ENCODE results near the gene RBP3.
"Not testable (repeated sequence)": the region's sequence is repeated elsewhere in the genome, so short reads cannot be mapped to it uniquely, and the experiment has no call there.

Gene RBP3

DNA sequence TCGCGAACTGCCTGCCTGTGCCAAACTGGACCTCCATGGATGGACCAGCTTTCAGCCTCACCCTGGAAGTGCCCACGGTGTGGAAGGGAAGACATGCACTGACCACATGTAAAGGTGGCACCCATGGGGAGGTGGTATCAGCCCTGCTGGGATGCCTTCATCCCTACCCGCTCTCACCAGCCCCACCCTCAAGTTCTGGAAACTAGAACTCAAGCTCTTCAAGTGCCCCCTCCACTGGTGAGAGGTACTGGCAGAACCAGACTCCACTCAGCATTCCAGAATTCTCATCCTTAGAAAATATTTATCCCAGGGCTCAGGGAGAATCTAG lies 30.0 kb downstream of the RBP3 start:
- DNase-seq (ENCODE audit: low read depth in 1 of 2, low spot score in 1 of 2), result no peak
- in situ Hi-C loops (cut with HindIII; ENCODE audit: low pct_unique_long_range_greater_than_20kb, low sequenced_read_pairs), result no loop called here
- no peak for TF ChIP-seq JUND (IDR thresholded peaks at IDR 0.05; ENCODE audit: low read depth)

DNA sequence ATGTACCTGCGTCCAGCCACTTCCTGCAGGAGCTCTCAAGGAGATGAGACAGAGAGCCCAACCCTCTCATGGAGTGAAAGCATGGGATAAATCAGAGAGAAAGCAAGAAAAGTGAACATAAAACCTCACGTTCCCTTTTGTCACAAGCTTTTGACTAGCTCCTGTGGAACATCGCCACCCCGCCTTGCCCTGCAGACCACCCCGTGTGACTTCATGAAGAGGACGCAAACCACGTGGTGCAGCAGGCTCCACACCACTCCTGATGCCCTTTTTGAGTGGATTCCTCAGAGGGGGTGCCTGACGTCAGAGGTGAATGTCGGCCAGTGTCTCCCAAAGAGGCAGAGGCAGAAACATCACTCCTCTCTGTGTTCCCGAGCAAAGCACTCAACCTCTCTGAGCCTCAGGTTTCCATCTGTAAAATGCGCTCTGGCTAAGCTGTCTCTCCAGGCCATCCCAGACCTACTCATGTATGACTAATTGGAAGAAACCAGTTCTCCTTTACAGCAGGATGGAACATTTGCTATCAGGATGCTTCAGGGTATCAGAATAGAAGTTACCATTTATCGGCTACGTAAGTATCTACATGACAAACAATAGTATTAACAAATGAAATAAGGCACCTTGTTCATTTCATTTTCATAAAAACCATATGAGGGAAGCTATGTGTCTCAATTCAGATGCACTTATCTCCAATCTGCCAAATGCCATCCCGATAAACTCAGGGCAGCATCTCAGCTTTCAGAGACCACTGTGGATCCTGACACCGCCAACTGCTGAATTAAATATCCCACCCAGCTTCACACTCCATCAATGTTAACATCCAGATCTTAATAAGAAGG lies 30.7 kb downstream of the RBP3 start:
- no peak for TF ChIP-seq JUND (IDR thresholded peaks at IDR 0.05; ENCODE audit: low read depth)
- in situ Hi-C loops (cut with HindIII; ENCODE audit: low pct_unique_long_range_greater_than_20kb, low sequenced_read_pairs), result no loop called here
- DNase-seq (ENCODE audit: low read depth in 1 of 2, low spot score in 1 of 2), result no peak

DNA sequence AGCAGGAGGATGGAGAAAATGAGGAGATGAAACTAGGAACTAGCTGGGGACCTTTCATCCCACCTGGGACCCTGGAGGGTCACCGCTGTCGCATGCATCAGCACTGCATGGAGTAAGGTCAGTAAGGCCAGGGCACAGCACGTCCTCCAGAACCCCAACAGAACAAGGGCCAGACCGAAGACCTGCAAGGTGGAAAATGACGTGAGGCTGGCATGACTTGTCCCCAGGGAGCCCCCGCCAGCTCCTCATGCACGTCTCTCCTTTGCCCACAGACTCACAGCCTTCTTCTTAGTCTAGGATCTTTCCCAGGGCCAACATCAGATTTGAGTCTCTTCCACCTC lies 31.3 kb downstream of the RBP3 start:
- in situ Hi-C loops (cut with HindIII; ENCODE audit: low pct_unique_long_range_greater_than_20kb, low sequenced_read_pairs), result no loop called here
- no peak for DNase-seq (ENCODE audit: low read depth in 1 of 2, low spot score in 1 of 2)
- TF ChIP-seq JUND (IDR thresholded peaks at IDR 0.05; ENCODE audit: low read depth), result no peak

DNA sequence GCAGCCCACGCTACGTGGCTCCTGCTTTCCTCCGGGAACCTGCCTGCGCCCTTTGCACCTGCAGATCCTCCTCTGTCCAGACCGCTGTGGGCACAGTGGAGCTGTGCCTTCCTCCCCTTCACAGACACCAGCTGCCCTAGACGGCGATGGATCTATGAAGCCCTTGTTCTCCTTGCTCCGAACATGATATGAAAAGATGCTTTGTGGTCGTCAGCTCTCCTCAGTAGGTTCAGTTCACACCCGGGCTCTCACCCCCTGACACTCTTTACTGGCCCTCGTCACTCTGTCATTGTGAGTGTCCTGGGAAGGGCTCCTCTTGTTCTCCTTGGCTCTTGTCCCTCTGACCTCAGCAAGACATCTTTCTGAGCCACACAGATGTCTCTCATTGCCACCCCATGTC lies 31.7 kb downstream of the RBP3 start:
- DNase-seq (ENCODE audit: low read depth in 1 of 2, low spot score in 1 of 2), result no peak
- no peak for TF ChIP-seq JUND (IDR thresholded peaks at IDR 0.05; ENCODE audit: low read depth)
- in situ Hi-C loops (cut with HindIII; ENCODE audit: low pct_unique_long_range_greater_than_20kb, low sequenced_read_pairs), result no loop called here

DNA sequence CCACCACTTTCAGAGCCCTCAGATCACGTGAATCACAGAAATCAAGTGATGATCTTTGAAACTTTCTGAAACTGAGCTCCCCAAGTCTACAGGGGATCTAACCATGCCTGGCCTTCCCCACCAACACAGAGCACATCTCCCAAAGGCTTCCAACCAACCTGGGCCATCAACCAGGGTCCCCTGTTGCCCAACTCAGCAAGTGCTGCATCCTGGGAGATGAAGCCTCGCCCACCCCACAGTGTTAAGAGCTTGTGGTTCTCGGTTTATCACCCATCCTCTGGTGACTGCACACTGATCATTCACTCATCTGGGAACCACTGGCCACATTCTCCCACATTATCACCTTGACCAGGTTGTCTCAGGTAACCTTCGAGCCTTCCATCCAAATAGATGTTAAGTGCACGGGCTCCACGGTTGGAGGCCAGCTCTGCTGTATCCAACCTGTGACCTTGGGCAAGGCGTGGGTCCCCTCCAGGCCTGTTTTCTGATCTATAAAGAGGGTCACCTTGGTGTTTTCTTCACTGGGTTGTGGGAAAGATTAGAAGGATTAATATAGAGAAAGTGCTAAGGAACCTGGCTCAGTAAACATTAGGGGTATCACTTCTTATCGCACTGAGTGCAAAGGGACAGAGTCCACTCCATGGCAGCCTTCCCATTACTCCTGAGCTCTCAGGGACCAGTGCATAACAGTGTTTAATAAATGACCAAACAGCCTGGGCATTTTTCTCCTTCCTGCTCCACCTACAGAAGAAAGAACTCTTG lies 32.4 kb downstream of the RBP3 start:
- no peak for DNase-seq (ENCODE audit: low read depth in 1 of 2, low spot score in 1 of 2)
- no peak for TF ChIP-seq JUND (IDR thresholded peaks at IDR 0.05; ENCODE audit: low read depth)
- in situ Hi-C loops (cut with HindIII; ENCODE audit: low pct_unique_long_range_greater_than_20kb, low sequenced_read_pairs), result no loop called here

DNA sequence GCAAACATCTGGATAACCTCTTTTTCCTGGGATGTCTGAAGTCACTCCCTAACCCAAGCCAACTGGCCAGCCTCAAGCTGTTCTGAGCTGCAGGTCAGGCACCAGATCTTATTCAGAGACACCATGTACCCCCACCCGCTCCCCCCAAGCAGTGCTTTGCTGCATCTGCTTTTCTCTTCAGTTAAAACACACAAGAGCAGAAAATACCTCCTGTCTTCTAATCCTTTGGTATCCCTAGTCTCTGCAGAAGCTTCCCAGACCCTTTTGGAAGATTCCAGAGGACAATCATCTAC lies 32.9 kb downstream of the RBP3 start:
- in situ Hi-C loops (cut with HindIII; ENCODE audit: low pct_unique_long_range_greater_than_20kb, low sequenced_read_pairs), result no loop called here
- TF ChIP-seq JUND (IDR thresholded peaks at IDR 0.05; ENCODE audit: low read depth), result no peak
- no peak for DNase-seq (ENCODE audit: low read depth in 1 of 2, low spot score in 1 of 2)

DNA sequence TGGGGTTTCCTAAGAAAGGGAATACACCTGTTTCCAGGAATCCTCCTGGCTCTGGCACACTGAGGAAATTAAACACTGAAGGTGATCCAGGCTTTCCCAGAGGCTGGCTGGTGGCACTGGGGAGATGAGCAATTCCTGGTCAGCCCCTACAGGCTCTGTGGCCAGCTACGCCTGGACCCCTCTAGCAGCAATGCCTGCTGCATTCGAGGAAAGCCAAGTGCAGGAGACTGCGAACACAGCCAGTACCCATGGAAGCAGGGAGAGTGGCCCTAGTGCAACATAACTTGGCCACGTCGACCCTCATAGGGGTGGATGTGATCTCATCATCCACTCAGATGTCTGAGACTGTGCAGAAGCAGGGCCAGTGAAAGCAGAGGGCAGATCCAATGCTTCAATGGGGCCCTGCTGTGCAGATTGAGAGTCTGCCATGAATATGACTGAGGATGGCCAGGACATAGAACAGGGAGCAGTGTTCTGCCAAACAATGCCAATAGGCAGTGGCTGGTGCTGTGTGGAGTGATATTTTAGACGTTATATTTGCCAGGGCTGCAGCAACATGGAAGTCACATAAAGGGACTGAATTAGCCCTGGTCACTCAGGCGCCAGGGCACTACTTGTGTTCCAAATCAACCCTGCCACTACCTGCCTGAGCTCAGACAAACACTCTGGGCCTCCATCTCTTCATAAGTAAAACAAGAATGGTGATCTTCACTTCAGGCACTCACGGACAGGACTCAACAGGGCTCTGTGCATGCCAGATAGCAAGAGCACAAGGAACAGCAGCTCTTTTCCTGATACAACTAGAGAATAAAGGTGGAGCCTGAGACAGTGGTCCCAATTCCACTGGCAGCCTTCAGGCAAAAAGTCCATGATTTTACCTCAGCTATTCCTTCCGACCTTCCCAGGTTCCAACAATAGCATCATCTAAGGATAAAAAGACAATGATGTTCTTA lies 33.5 kb downstream of the RBP3 start:
- DNase-seq (ENCODE audit: low read depth in 1 of 2, low spot score in 1 of 2), result no peak
- in situ Hi-C loops (cut with HindIII; ENCODE audit: low pct_unique_long_range_greater_than_20kb, low sequenced_read_pairs), result no loop called here
- TF ChIP-seq JUND (IDR thresholded peaks at IDR 0.05; ENCODE audit: low read depth), result no peak

DNA sequence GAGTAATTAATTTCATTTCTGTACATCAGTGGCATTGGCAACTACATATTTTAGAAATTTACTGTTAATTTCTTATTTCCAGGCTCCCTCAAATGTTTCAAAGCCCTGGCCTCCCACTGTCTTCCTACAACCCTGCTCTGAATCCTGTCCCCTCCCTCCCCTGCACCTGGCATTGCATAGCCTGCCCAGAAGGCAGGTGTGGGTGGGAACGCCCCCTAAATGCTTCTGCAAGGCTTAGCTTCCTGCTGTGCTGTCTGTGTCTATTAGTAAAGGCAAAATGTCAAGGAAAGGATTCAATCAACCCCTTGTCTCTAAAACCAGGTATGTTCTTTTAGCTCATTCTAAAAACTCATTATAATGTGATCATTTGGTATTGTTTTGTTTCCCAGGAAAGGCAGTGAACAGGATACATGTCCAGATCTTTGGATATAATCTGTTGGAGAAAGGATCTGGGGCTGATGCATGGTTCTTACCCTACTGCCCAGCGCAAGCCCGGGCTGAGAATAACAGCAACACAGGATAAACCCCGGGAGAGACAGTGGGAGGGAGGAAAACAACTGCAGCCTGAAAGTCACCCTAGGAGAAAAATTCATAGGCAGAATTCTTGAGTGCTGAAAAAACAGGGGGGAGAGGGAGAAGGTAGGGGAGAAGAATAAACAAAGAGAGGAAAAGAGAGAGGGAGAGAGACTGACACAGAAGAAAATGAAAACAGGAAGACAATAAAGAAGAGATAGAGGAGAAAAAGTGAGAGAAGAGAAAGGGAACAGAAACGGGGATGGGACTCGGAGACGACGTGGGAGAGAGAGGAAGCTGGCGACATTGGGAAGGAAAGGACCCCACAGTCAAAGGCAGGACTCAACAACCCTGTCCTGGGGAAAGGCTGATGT lies 35.3 kb downstream of the RBP3 start:
- no peak for TF ChIP-seq JUND (IDR thresholded peaks at IDR 0.05; ENCODE audit: low read depth)
- in situ Hi-C loops (cut with HindIII; ENCODE audit: low pct_unique_long_range_greater_than_20kb, low sequenced_read_pairs), result no loop called here
- no peak for DNase-seq (ENCODE audit: low read depth in 1 of 2, low spot score in 1 of 2)

DNA sequence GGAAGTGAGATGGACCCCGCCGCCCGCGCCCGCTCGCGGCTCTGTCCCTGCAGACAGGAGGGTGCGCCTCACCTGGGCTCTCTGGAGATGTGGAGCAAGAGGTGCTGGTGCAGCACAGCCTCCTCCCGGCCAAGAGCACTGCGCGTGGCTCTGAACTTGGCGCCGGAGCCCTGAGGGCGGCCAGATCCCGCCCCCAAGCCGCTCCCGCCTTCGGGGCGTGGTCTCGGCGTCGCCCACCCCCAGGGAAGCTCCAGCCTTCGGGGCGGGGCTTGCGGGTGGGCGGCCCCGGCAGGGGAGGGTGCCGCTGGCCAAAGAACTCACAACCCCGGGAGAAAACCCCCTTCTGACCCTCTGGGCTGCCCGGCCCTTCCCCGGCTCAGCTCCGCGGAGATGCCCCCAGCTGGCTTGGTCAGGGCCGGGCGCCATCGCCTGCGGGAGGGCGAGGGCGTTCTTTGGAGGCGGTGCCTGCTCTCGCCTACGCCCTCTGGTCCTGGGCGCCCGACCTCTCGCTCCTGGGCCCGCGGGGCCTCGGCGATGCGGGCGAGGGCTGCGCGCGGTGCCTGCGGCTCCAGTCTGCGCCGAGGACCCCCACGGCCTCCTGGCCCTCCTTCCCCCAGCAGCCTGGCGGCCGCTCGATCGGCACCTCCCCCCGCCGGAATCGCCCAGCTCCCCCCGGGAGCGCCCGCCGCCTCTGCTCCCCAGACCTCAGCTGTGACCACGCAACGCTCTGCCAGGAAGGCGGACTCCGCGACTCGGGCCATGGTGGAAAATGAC lies 36.2 kb downstream of the RBP3 start, which contains the start of gene ZNF488:
Gene ZNF488 (minus strand): TSS at position 146 of the 774 bp plus-strand sequence. CDS start 15,464 bp downstream, outside the sequence.
- in situ Hi-C loops (cut with HindIII; ENCODE audit: low pct_unique_long_range_greater_than_20kb, low sequenced_read_pairs), result no loop called here
- TF ChIP-seq JUND (IDR thresholded peaks at IDR 0.05; ENCODE audit: low read depth), result no peak
- peak; percentile 92 to 96 for DNase-seq (ENCODE audit: low read depth in 1 of 2, low spot score in 1 of 2)

DNA sequence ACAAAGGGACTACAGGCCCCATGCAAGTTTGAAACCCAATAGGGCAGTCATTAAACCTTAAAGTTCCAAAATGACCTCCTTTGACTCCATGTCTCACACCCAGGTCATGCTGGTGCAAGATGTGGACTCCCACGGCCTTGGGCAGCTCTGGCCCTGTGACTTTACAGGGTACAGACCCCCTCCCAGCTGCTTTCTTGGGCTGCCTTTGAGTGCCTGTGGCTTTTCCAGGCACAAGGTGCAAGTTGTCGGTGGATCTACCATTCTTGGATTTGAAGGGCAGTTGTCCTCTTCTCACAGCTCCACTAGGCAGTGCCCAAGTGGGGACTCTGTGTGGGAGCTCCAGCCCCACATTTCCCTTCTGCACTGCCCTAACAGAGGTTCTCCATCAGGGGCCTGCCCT lies 37.9 kb downstream of the RBP3 start:
- DNase-seq (ENCODE audit: low read depth in 1 of 2, low spot score in 1 of 2); in situ Hi-C loops (cut with HindIII; ENCODE audit: low pct_unique_long_range_greater_than_20kb, low sequenced_read_pairs): not testable (repeated sequence)

DNA sequence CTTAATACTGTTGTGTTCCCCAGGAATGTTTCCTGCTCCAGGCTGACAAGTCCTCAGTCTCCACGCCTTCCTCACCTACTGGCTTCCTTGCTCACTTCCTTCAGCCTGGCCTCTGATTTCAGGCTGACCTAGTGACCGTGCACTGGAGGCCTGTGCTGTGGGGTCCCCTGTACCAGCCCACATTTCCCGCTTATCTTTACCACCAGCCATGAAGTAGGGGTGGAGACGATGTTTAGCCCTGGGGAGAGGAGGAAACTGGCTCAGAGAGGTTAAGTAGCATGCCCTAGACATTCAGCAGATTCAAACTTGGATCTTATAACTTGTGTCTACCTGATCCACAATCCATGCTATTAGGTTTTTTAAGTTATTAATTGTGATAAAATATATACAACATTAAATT lies 40.7 kb downstream of the RBP3 start:
- in situ Hi-C loops (cut with HindIII; ENCODE audit: low pct_unique_long_range_greater_than_20kb, low sequenced_read_pairs), result no loop called here

More for the DNA sequence above, 40.7 kb downstream of the RBP3 start:
- no peak for TF ChIP-seq JUND (IDR thresholded peaks at IDR 0.05; ENCODE audit: low read depth)
- no peak for DNase-seq (ENCODE audit: low read depth in 1 of 2, low spot score in 1 of 2)

Measured in T47D (cell line).